Activated T-cell treated with anti-CD3 and anti-CD28 coated beads, Interleukin-2, amount 50 U/mL, for 4 hours (primary cell): ENCODE data around the gene NUP35. TPM values are rescaled to one million over a fixed set of nuclear protein-coding genes. Genes with fewer than 3 reads are reported as not detected.
"Not testable (repeated sequence)": the region's sequence is repeated elsewhere in the genome, so short reads cannot be mapped to it uniquely, and the experiment has no call there.

Source experiments
- ATAC-seq, 2 donors: fragments of 200-7000 bp; cut with Tn5 transposase; one replicate each; pipeline ENCODE4 v1.10.0; 2021
- DNase-seq: peaks from one replicate; pipeline ENCODE4 v3.0.0-alpha.2; 2020
- H3K27me3 Mint-ChIP-seq: one replicate; pipeline ENCODE4 v1.8.0; 2021; ENCODE audit warnings: low read depth, mixed read lengths
- H3K36me3 Mint-ChIP-seq: one replicate; pipeline ENCODE4 v1.8.0; 2022; ENCODE audit warnings: mixed read lengths; ENCODE audit not compliant: insufficient read depth
- H3K4me1 Mint-ChIP-seq: one replicate; pipeline ENCODE4 v1.8.0; 2021; ENCODE audit warnings: low read depth, mixed read lengths
- H3K4me3 Mint-ChIP-seq: one replicate; pipeline ENCODE4 v1.8.0; 2021; ENCODE audit warnings: mild to moderate bottlenecking, moderate library complexity, mixed read lengths
- H3K9me3 Mint-ChIP-seq: one replicate; pipeline ENCODE4 v1.8.0; 2021; ENCODE audit warnings: mixed read lengths
- total RNA-seq, 3 donors: library from RNA; stranded (reverse); gene quantifications; one replicate each; pipeline ENCODE4 v1.2.1, GENCODE V29; 2021

Gene NUP35
- total RNA-seq, 3 donors from 2014 or later, result 55.0 to 61.9 (median 60.5) TPM

DNA sequence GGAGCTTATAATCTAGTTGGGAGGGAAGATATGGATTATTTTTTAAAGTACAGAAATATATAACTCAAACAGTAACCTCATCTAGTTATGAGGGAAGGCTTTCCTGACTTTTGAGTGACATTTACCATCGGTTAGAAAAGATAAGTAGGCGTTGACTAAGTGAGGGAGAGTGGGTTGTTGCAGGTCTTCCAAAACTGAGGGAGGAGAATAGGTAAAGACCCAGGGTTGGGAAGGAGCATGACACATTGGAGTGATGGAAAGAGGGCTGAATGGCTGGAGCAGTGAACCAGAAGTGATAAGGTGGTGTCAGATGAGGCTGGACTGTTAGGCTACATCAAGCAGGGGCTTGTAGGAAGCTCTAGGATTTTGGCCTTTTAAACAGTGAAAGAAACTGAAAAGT, 10.6 kb upstream of the NUP35 start:
- no peaks in the 10 kb centered on the region for H3K36me3 Mint-ChIP-seq
- H3K27me3 Mint-ChIP-seq, result peaks cover 14% of the 10 kb centered on the region
- DNase-seq (no peak), ATAC-seq (no peak)
- no peaks in the 10 kb centered on the region for H3K4me1 Mint-ChIP-seq
- no peaks in the 10 kb centered on the region for H3K9me3 Mint-ChIP-seq
- no peak overlapping the region for H3K4me3 Mint-ChIP-seq

DNA sequence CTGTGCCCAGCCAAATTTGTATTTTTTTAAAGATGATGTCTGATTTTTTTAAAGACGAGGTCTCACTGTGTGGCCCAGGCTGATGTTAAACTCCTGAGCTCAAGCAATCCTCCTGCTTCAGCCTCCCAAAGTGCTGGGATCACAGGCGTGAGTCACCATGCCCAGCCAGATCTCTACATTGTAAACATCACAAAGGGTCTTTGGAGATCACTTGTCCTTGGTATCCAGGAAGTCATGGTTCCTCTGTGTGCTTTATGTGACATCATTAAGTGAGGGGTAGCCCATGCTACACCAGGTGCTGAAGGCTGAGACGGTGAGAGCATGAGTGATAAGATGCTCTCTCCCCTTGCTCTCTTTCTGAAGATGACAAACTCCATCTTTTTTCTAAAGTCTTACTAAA, 7.0 kb upstream of the NUP35 start:
- no peaks in the 10 kb centered on the region for H3K9me3 Mint-ChIP-seq
- no peak for ATAC-seq
- no peaks in the 10 kb centered on the region for H3K36me3 Mint-ChIP-seq
- no peaks in the 10 kb centered on the region for H3K4me1 Mint-ChIP-seq
- no peak overlapping the region for H3K4me3 Mint-ChIP-seq
- DNase-seq, result no peak
- peaks cover 13% of the 10 kb centered on the region for H3K27me3 Mint-ChIP-seq

DNA sequence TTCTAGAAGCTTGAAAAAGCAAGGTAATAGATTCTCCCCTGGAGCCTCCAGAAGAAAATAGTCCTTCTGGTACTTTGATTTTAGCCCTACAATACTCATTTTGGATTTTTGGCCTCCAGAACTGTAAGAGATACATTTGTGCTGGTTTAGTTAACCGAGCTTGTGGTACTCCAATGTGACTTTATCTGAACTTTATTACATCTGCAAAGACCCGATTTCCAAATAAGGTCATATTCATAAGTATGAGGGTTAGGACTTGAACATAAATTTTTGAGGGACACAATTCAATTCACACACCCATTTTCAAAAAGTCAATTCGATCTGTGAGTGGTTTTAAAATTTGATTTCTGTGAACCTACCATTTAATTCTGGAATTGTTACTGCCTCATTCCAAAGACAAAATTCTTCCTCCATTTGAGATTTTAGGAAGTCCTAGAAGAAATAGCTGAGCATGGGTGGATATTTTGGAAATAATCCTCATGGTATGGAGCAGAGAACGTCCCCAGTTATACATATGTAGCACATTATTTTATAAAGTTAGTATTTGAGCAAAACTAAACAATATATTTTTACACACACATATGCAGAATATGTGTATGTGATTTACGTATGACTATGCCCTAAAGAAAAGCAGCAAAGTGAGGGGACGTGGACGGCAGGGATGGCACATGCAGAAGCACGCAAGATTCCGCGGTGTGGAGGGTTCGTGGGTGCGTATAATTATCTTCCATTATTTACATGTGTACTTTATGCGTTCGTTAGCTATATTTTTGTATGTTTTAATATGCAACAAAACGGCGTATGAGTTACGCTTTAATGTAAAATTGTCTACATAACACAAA, 905 bp upstream of the NUP35 start:
- Mint-ChIP-seq H3K27me3 (peaks cover 7% of the 10 kb centered on the region), H3K9me3 (no peaks in the 10 kb centered on the region), H3K4me1 (peaks cover 28% of the 10 kb centered on the region), H3K4me3 (peak overlapping the region; percentile 96), H3K36me3 (no peaks in the 10 kb centered on the region)
- ATAC-seq (no peak), DNase-seq (no peak)

- H3K36me3 Mint-ChIP-seq, result peaks cover 2% of the 10 kb centered on the region
- H3K9me3 Mint-ChIP-seq, result no peaks in the 10 kb centered on the region
- peaks cover 30% of the 10 kb centered on the region for H3K4me1 Mint-ChIP-seq
- no peak for DNase-seq
- peak overlapping the region; percentile 96 for H3K4me3 Mint-ChIP-seq
- H3K27me3 Mint-ChIP-seq, result peaks cover 5% of the 10 kb centered on the region
- ATAC-seq, result peak; percentile 25 to 26
These were observed 353 bp upstream of the NUP35 start for GRCh38 chr2:183123959-183124221.

DNA sequence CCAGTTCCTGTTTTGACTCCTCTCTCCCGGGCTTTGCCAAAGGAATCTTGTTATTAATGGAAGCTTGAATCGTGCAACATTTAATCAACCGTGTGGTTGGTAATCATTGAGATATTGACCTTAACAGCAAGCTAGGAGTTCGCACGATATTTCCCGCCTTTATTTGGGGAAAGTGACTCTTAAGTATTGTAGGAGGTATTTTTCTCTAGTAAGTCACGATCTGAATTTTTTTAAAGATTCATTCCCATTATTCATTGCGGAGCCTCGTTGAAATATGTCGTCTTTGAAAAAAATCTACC, 663 bp downstream of the NUP35 start:
- Mint-ChIP-seq H3K36me3 (peaks cover 6% of the 10 kb centered on the region), H3K4me1 (peaks cover 31% of the 10 kb centered on the region), H3K9me3 (no peaks in the 10 kb centered on the region), H3K4me3 (peak overlapping the region; percentile 96), H3K27me3 (peaks cover 2% of the 10 kb centered on the region)
- ATAC-seq, result no peak
- DNase-seq, result no peak

DNA sequence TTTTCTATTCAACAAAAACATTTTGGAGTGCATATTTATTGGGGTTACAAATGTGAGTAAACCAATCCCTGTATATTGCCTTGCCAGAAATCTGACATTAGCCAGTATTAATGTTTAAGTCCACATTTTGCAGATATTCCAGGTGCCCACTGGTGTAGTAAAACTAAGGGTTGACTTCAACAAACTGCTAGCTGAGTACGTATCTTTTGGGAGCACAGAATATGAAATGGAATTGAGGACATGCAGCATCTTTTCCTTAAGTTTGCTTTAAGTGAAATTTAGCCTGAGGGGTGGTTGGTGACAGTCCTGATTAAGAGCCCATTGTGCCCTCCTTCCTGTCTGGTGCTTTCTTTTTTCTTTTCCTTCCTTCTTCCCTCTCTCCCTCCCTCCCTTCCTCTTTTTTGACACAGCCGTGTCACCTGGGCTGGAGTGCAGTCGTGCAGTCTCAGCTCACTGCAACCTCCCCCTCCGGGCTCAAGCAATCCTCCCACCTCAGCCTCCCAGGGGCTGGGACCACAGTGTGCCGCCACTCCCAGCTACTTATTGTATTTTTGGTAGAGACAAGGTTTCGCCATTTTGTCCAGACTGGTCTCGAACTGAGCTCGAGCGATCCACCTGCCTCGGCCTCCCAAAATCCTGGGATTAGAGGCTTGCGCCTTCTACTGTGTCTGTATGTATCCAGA, 1.6 kb downstream of the NUP35 start:
- H3K4me3 Mint-ChIP-seq, result peak overlapping the region; percentile 96
- no peak for DNase-seq
- H3K27me3 Mint-ChIP-seq, result peaks cover 2% of the 10 kb centered on the region
- ATAC-seq, result no peak
- H3K9me3 Mint-ChIP-seq, result no peaks in the 10 kb centered on the region
- H3K4me1 Mint-ChIP-seq, result peaks cover 31% of the 10 kb centered on the region
- peaks cover 6% of the 10 kb centered on the region for H3K36me3 Mint-ChIP-seq

DNA sequence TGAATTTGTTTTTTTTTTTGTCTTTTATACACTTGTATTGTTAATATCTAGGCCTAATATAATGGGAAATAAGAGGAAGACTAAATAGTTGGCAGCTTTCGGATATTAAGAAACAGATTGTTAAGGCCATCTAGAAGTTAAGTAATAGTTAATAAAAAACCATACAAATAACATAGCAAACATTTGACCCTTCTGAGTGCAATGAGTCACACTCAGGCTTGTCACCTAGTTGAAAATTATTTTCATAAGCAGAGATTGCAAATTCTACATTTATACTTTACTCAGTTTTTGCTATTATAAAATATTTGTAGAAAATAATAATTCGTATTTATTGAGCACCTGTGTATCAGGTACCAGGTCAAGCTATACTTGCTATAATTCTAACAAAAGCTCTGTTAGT, 2.4 kb downstream of the NUP35 start:
- no peaks in the 10 kb centered on the region for H3K9me3 Mint-ChIP-seq
- no peak for ATAC-seq
- H3K27me3 Mint-ChIP-seq, result no peaks in the 10 kb centered on the region
- H3K4me1 Mint-ChIP-seq, result peaks cover 32% of the 10 kb centered on the region
- peak overlapping the region; percentile 96 for H3K4me3 Mint-ChIP-seq
- peaks cover 6% of the 10 kb centered on the region for H3K36me3 Mint-ChIP-seq
- no peak for DNase-seq

DNA sequence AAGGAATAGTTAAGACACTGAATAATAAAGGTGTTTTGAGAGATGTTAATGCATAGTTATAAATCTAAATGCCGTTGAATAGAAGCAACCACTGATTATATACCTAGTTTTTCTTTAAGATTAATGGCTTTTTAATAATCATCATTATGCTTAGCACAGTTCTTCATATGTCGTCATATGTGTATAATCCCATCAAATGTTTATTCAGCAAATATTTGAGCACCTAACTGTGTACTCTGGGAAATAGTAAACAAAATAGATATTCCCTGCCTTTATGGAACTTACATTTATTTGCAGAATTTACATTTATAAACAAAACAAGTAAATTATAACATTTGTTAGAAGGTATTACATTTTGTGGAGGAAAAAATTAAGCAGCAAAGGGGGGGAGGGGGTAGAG, 9.8 kb downstream of the NUP35 start:
- ATAC-seq (no peak), DNase-seq (no peak)
- Mint-ChIP-seq H3K9me3 (no peaks in the 10 kb centered on the region), H3K4me1 (peaks cover 2% of the 10 kb centered on the region), H3K4me3 (no peak overlapping the region), H3K27me3 (no peaks in the 10 kb centered on the region), H3K36me3 (peaks cover 27% of the 10 kb centered on the region)

- ATAC-seq (no peak), DNase-seq (no peak)
- peaks cover 5% of the 10 kb centered on the region for H3K4me1 Mint-ChIP-seq
- no peaks in the 10 kb centered on the region for H3K27me3 Mint-ChIP-seq
- no peak overlapping the region for H3K4me3 Mint-ChIP-seq
- H3K36me3 Mint-ChIP-seq, result peaks cover 57% of the 10 kb centered on the region
- peaks cover 6% of the 10 kb centered on the region for H3K9me3 Mint-ChIP-seq
These were observed 24.7 kb downstream of the NUP35 start for GRCh38 chr2:183148955-183149354.

DNA sequence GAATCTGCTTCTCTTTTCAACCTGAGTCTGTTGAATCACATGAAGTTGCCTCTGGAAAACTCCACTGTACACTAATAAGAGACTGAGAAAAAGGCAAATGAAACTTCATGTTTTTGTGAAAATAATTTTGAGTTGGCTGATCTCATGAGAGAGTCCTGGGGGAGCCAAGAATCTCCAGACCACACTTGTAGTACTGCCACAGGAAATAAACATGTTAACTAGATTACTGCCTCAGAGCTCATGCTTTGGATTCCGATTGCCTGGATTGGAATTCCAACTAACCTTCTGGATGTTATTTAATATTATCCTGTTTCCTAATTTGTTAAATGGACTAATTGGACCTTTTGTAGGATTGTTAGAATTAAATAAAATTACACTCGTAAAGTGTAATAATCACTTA, 25.2 kb downstream of the NUP35 start:
- H3K36me3 Mint-ChIP-seq, result peaks cover 57% of the 10 kb centered on the region
- DNase-seq (no peak), ATAC-seq (no peak)
- no peak overlapping the region for H3K4me3 Mint-ChIP-seq
- peaks cover 5% of the 10 kb centered on the region for H3K4me1 Mint-ChIP-seq
- H3K27me3 Mint-ChIP-seq, result no peaks in the 10 kb centered on the region
- peaks cover 1% of the 10 kb centered on the region for H3K9me3 Mint-ChIP-seq

GRCh38 chr2:183152280-183152679, 28.0 kb downstream of the NUP35 start:
- not testable (repeated sequence) for H3K4me3 Mint-ChIP-seq, H3K4me1 Mint-ChIP-seq, ATAC-seq, DNase-seq, H3K27me3 Mint-ChIP-seq, H3K9me3 Mint-ChIP-seq
- H3K36me3 Mint-ChIP-seq, result peaks cover 56% of the 10 kb centered on the region

DNA sequence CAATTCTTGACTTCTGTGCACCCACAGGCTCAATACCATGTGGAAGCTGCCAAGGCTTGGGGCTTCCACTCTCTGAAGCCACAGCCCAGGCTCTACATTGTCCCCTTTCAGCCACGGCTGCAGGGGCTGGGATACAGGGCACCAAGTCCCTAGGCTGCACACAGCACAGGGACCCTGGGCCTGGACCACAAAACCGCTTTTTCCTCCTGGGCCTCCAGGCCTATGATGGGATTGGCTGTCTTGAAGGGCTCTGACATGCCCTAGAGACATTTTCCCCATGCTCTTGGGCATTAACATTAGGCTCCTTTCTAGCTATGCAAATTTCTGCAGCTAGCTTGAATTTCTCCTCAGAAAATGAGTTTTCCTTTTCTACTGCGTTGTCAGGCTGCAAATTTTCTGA, 29.7 kb downstream of the NUP35 start:
- ATAC-seq (no peak), DNase-seq (no peak)
- Mint-ChIP-seq H3K36me3 (peaks cover 50% of the 10 kb centered on the region), H3K9me3 (no peaks in the 10 kb centered on the region), H3K27me3 (no peaks in the 10 kb centered on the region), H3K4me1 (peaks cover 3% of the 10 kb centered on the region), H3K4me3 (no peak overlapping the region)

DNA sequence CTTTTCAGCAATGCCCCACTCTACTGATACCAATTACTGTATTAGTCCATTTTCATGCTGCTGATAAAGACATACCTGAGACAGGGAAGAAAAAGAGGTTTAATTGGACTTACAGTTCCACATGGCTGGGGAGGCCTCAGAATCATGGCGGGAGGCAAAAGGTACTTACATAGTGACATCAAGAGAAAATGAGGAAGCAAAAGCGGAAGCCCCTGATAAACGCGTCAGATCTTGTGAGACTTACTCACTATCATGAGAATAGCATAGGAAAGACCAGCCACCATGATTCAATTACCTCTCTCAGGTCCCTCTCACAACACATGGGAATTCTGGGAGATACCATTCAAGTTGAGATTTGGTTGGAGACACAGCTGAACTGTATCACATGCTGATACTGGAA, 30.5 kb downstream of the NUP35 start:
- peaks cover 54% of the 10 kb centered on the region for H3K36me3 Mint-ChIP-seq
- not testable (repeated sequence) for DNase-seq, H3K4me1 Mint-ChIP-seq, H3K4me3 Mint-ChIP-seq, ATAC-seq, H3K9me3 Mint-ChIP-seq, H3K27me3 Mint-ChIP-seq

GRCh38 chr2:183157131-183157530, 32.9 kb downstream of the NUP35 start:
- Mint-ChIP-seq H3K36me3 (peaks cover 55% of the 10 kb centered on the region), H3K4me3 (no peak overlapping the region), H3K27me3 (no peaks in the 10 kb centered on the region), H3K9me3 (no peaks in the 10 kb centered on the region), H3K4me1 (no peaks in the 10 kb centered on the region)
- DNase-seq, result no peak
- ATAC-seq, result no peak

GRCh38 chr2:183162362-183162761, 38.1 kb downstream of the NUP35 start:
- no peak overlapping the region for H3K4me3 Mint-ChIP-seq

More at GRCh38 chr2:183162362-183162761, 38.1 kb downstream of the NUP35 start:
- peaks cover 9% of the 10 kb centered on the region for H3K9me3 Mint-ChIP-seq
- DNase-seq, result no peak
- no peaks in the 10 kb centered on the region for H3K4me1 Mint-ChIP-seq
- H3K36me3 Mint-ChIP-seq, result peaks cover 61% of the 10 kb centered on the region
- no peaks in the 10 kb centered on the region for H3K27me3 Mint-ChIP-seq
- ATAC-seq, result no peak
